GM12874 (cell line): ENCODE results near the gene GPR171.

ENCODE experiments used
- CTCF ChIP-seq: IDR thresholded peaks from 2 replicates; pipeline ENCODE4 v1.5.1; 2011; ENCODE audit warnings: low read depth, mild to moderate bottlenecking, control low read depth, low read length, moderate library complexity; ENCODE audit not compliant: insufficient read depth

Gene GPR171

DNA sequence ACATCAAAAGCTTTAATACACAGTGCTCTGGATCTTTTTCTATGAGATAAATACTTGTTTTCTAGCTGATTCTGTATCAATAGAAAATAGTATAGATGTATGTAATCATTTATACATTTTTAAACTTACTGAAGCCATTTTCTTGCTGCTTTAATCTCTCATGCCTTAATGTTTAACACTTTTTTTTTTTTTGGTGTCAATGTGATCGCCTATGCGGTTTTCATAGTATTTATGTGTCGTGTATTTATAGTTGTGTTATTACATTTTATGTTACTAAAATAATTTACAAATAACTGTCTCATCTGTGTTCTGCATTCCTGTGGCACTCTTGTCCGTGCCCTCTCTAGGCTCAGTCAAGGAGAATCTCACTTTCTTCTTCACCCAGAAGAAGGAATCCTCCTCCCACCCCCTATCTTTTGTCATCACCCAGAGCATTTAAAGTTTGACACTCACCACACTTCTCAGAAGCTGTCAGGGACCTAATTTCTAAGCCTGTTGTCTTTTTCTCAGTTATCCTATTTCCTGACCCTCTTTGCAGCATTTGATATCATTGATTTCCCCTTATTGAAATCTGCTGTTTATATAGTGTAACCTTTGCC, 21.4 kb upstream of the GPR171 start:
- no peak for TF ChIP-seq CTCF

DNA sequence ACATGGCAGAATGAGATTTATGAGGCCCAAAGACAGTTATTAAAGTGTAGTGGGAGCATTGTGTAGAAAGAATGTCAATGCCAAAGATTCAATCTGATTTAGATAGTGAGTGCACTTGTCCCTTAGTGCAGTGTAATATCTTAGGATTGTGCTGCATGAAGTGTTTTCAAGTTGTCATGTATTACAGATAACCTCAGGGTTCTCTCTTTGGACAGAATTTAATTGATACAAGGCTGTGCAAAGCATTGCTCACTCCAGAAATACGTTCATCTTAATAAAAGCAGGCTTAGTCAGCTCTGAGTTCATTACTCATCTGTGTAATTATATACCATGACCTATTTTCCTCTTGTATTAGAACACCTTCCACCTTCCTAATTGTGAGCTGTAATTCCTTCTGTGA, 16.0 kb upstream of the GPR171 start:
- no peak for TF ChIP-seq CTCF

DNA sequence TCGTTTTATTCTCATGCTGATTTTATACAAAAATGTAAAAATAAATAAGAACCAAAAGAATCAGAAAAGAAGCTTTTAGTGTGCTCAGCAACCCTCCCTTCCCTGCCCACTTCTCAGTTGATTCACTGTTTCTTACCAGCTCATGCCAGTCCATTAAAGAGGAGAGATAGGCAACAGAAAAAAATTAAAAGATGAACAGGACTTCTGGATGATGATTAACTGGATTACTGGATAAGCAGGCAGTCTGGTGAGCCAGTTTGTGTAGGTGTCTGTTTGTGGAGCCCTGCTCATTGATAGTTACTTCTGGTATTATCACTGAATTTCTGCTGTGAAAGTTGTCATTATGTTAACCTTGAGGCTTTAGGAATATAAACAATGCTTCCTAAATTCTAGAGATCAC, 15.1 kb upstream of the GPR171 start:
- no peak for TF ChIP-seq CTCF

GRCh38 chr3:151216641-151217607, 13.9 kb upstream of the GPR171 start:
- TF ChIP-seq CTCF: no peak

GRCh38 chr3:151214459-151214858, 11.4 kb upstream of the GPR171 start:
- TF ChIP-seq CTCF: no peak

GRCh38 chr3:151213881-151214280, 10.9 kb upstream of the GPR171 start:
- TF ChIP-seq CTCF: no peak

- TF ChIP-seq CTCF: no peak
Measured at GRCh38 chr3:151213151-151213550, 10.1 kb upstream of the GPR171 start.
